ENCODE results near the gene ZBTB46.

DNA sequence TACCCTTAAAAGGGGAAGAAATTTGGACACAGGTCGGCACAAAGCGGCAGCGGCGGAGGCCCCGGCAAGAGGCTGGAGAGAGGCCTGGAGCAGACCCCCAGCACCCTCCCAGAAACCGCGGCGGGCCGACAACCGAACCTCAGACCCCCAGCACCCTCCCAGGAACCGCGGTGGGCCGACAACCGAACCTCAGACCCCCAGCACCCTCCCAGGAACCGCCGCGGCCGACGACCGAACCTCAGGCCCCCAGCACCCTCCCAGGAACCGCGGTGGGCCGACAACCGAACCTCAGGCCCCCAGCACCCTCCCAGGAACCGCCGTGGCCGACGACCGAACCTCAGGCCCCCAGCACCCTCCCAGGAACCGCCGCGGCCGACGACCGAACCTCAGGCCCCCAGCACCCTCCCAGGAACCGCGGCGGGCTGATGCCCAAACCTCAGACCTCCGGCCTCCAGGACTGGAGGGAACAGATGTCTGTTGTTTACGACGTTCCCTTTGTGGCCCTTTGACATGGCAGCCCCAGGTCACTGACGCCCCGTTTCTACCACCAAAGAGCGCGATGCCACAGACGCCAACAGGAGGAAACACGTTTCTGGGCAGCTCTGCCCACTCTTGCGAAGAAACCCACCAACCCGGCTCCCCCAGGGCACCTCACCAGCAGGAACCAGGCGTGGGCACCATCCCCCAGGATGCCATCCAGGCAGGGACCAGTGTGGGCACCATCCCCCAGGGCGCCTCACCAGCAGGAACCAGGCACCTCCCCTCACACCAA lies 28.4 kb downstream of the ZBTB46 start:
- no peak for TF ChIP-seq EZH2 (IDR thresholded peaks at IDR 0.05; ENCODE audit: low read length, missing control alignments)
- TF ChIP-seq, protein P1, sequence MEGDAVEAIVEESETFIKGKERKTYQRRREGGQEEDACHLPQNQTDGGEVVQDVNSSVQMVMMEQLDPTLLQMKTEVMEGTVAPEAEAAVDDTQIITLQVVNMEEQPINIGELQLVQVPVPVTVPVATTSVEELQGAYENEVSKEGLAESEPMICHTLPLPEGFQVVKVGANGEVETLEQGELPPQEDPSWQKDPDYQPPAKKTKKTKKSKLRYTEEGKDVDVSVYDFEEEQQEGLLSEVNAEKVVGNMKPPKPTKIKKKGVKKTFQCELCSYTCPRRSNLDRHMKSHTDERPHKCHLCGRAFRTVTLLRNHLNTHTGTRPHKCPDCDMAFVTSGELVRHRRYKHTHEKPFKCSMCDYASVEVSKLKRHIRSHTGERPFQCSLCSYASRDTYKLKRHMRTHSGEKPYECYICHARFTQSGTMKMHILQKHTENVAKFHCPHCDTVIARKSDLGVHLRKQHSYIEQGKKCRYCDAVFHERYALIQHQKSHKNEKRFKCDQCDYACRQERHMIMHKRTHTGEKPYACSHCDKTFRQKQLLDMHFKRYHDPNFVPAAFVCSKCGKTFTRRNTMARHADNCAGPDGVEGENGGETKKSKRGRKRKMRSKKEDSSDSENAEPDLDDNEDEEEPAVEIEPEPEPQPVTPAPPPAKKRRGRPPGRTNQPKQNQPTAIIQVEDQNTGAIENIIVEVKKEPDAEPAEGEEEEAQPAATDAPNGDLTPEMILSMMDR (conservative IDR thresholded peaks at IDR 0.05 in 1 of 2, IDR thresholded peaks at IDR 0.05 in 1 of 2; ENCODE audit: low read depth in 1 of 2, low read length in 2 of 2), result no peak
